ENCODE data around the gene CD7.

CD7 gene

GRCh38 chr17:82358465-82359350 is 41.3 kb upstream of the CD7 start, which contains the start of gene TEX19:
Gene TEX19 (plus strand): TSS chr17:82359247. CDS start chr17:82362151, 2,904 bp downstream.
- CTCF ChIA-PET, result interaction anchor here (0.7 to 1.3 kb wide), 8 partner anchors 8 to 195 kb away, joined by 3 to 6 read pairs (median 4); no protein-coding TSS in a partner anchor
- Histone ChIP-seq H3K9me3 (ENCODE audit: control insufficient read depth, insufficient read depth, low read depth, low read length) (no peaks in the 10 kb centered on the region), H3K4me3 (ENCODE audit: low read depth, low read length) (no peak within 1 kb of the TSS), H3K4me1 (ENCODE audit: control insufficient read depth, insufficient read depth, low read length) (no peaks in the 10 kb centered on the region), H3K36me3 (ENCODE audit: control insufficient read depth in 2 of 2, insufficient read depth in 1 of 2, low read length in 2 of 2) (no peaks in the 10 kb centered on the region), H3K27ac (ENCODE audit: extremely low read depth, low read depth, low read length) (peak within 1 kb of the TSS; percentile 33; the same call in 1 of the 2 replicates)
- POLR2A ChIA-PET, result interaction anchor here (0.6 to 1.3 kb wide), 5 partner anchors 14 to 381 kb away, joined by 3 to 5 read pairs (median 4); no protein-coding TSS in a partner anchor
- peak; percentile 55; the same call in 1 of the 2 replicates for TF ChIP-seq SCRT1 (tag by site-specific recombination; IDR thresholded peaks at IDR 0.05; ENCODE audit: borderline replicate concordance)
- TF ChIP-seq KLF10 (tag by site-specific recombination; IDR thresholded peaks at IDR 0.05), result no peak
- TF ChIP-seq ZNF174 (tag by site-specific recombination; IDR thresholded peaks at IDR 0.05), result no peak
- no peak for TF ChIP-seq ZNF548 (tag by site-specific recombination; IDR thresholded peaks at IDR 0.05)
- TF ChIP-seq ZNF707 (tag by site-specific recombination; IDR thresholded peaks at IDR 0.05), result no peak
- TF ChIP-seq GLIS2 (tag by site-specific recombination; IDR thresholded peaks at IDR 0.05), result 0 out of 2 replicates have a peak, but pooled peaks have one; percentile 40
- no peak for TF ChIP-seq ZNF549 (tag by site-specific recombination; IDR thresholded peaks at IDR 0.05)
- TF ChIP-seq ZBTB17 (tag by site-specific recombination; IDR thresholded peaks at IDR 0.05), result peak; percentile 68; the same call in 1 of the 2 replicates
- no peak for TF ChIP-seq ZBTB6 (tag by site-specific recombination; IDR thresholded peaks at IDR 0.05)
- TF ChIP-seq ZBTB48 (tag by site-specific recombination; IDR thresholded peaks at IDR 0.05), result peak; percentile 70
- TF ChIP-seq HIC1 (tag by site-specific recombination; IDR thresholded peaks at IDR 0.05), result peak; percentile 99
- 0 out of 2 replicates have a peak, but pooled peaks have one; percentile 16 for TF ChIP-seq ZNF2 (tag by site-specific recombination; IDR thresholded peaks at IDR 0.05)
- TF ChIP-seq HOXA7 (CRISPR knock-in tag; IDR thresholded peaks at IDR 0.05; ENCODE audit: borderline replicate concordance), result no peak
- no peak for TF ChIP-seq ZNF777 (tag by site-specific recombination; IDR thresholded peaks at IDR 0.05; ENCODE audit: borderline replicate concordance)
- peak; percentile 84 for TF ChIP-seq SETDB1 (IDR thresholded peaks at IDR 0.05; ENCODE audit: insufficient read length, low read length)
- TF ChIP-seq ZNF600 (tag by site-specific recombination; IDR thresholded peaks at IDR 0.05), result peak; percentile 66; the same call in 1 of the 2 replicates
- no peak for TF ChIP-seq ZNF473 (tag by site-specific recombination; IDR thresholded peaks at IDR 0.05)
- no peak for TF ChIP-seq ZNF830 (tag by site-specific recombination; IDR thresholded peaks at IDR 0.05; ENCODE audit: low read depth)
- TF ChIP-seq IKZF3 (tag by site-specific recombination; IDR thresholded peaks at IDR 0.05), result no peak
- no peak for TF ChIP-seq ZNF837 (tag by site-specific recombination; IDR thresholded peaks at IDR 0.05)
- peak; percentile 49; the same call in 1 of the 2 replicates for TF ChIP-seq SP3 (tag by site-specific recombination; IDR thresholded peaks at IDR 0.05)
- peak; percentile 94 for TF ChIP-seq ZBTB8A (tag by site-specific recombination; IDR thresholded peaks at IDR 0.05)
- TF ChIP-seq ZNF423 (tag by site-specific recombination; IDR thresholded peaks at IDR 0.05), result peak; percentile 30; the same call in 1 of the 2 replicates
- TF ChIP-seq CTCF (tag by site-specific recombination; IDR thresholded peaks at IDR 0.05), result peak; percentile 60
- peak; percentile 18; the same call in 1 of the 2 replicates for TF ChIP-seq SCRT2 (tag by site-specific recombination; IDR thresholded peaks at IDR 0.05)
- TF ChIP-seq ZNF513 (tag by site-specific recombination; IDR thresholded peaks at IDR 0.05), result no peak
- no peak for TF ChIP-seq ZBTB49 (tag by site-specific recombination; IDR thresholded peaks at IDR 0.05; ENCODE audit: low read depth)
- TF ChIP-seq ZBTB21 (tag by site-specific recombination; IDR thresholded peaks at IDR 0.05), result no peak
- no peak for TF ChIP-seq ZNF302 (tag by site-specific recombination; IDR thresholded peaks at IDR 0.05; ENCODE audit: low read depth)

Measured in HEK293 (cell line).